Vagina (tissue), 2 donors: ENCODE measurements around the gene NRSN1.

ENCODE experiments used
- CTCF ChIP-seq, 3 experiments: fragments of 450-650 bp in 2 of 3; fragments of 200-600 bp in 1 of 3; sonication (generic) in 1 of 3; IDR thresholded peaks; one replicate each; pipeline ENCODE4 v1.5.1; 2017 to 2019; ENCODE audit warnings: antibody characterized with exemption in 3 of 3, mild to moderate bottlenecking in 2 of 3, moderate library complexity in 2 of 3
- POLR2A ChIP-seq, 2 donors: fragments of 450-650 bp; IDR thresholded peaks; one replicate each; pipeline ENCODE4 v1.6.1; 2017; ENCODE audit warnings: antibody characterized with exemption in 2 of 2, mild to moderate bottlenecking in 2 of 2, moderate library complexity in 2 of 2

GRCh38 chr6:24140591-24140990, 14.6 kb downstream of the NRSN1 start:
- no peak for TF ChIP-seq CTCF (IDR thresholded peaks at IDR 0.05)
- TF ChIP-seq POLR2A (IDR thresholded peaks at IDR 0.05) = no peak
